HG02970 (cell line): Measurements from ENCODE around the gene LYZL6.
"Not testable (repeated sequence)": the region's sequence is repeated elsewhere in the genome, so short reads cannot be mapped to it uniquely, and the experiment has no call there.

Experiments
- ATAC-seq: cut with Tn5 transposase; IDR thresholded peaks from one replicate; pipeline ENCODE4 v1.9.1; 2021; ENCODE audit warnings: mild to moderate bottlenecking, moderate library complexity, moderate number of reproducible peaks; ENCODE audit not compliant: unreplicated experiment, low FRiP score

The LYZL6 gene

GRCh38 chr17:35948092-35948491 is 4.6 kb upstream of the LYZL6 start:
- no peak for ATAC-seq

- ATAC-seq: no peak
These were observed 3.7 kb upstream of the LYZL6 start for GRCh38 chr17:35947156-35947585.

GRCh38 chr17:35944151-35944550 is 638 bp upstream of the LYZL6 start:
- ATAC-seq: no peak

GRCh38 chr17:35942588-35943186 is 826 bp downstream of the LYZL6 start:
- ATAC-seq: no peak

- not testable (repeated sequence) for ATAC-seq
These were observed 5.0 kb downstream of the LYZL6 start for GRCh38 chr17:35938492-35938891.

- ATAC-seq: no peak
These were observed 7.5 kb downstream of the LYZL6 start for GRCh38 chr17:35936063-35936462.

- ATAC-seq: no peak
These were observed 8.8 kb downstream of the LYZL6 start for GRCh38 chr17:35934760-35935159.

GRCh38 chr17:35932586-35932985 is 10.9 kb downstream of the LYZL6 start:
- ATAC-seq: no peak

- no peak for ATAC-seq
These were observed 11.6 kb downstream of the LYZL6 start for GRCh38 chr17:35931794-35932425.

- no peak for ATAC-seq
These were observed 13.1 kb downstream of the LYZL6 start, which contains the start of gene RDM1 for GRCh38 chr17:35930211-35931065. Gene RDM1, minus strand, starts transcription at chr17:35930773. Its CDS starts 46 bp downstream, at chr17:35930727.

GRCh38 chr17:35927714-35928113 is 15.8 kb downstream of the LYZL6 start:
- ATAC-seq: no peak

- ATAC-seq: no peak
These were observed 19.9 kb downstream of the LYZL6 start for GRCh38 chr17:35923609-35924114.

- no peak for ATAC-seq
These were observed 23.3 kb downstream of the LYZL6 start for GRCh38 chr17:35920229-35920628.

GRCh38 chr17:35918665-35919064 is 24.8 kb downstream of the LYZL6 start:
- ATAC-seq: no peak

- ATAC-seq: no peak
These were observed 25.8 kb downstream of the LYZL6 start for GRCh38 chr17:35917519-35918213.

- ATAC-seq: no peak
These were observed 28.2 kb downstream of the LYZL6 start for GRCh38 chr17:35915153-35915964.

GRCh38 chr17:35914354-35914753 is 29.2 kb downstream of the LYZL6 start:
- no peak for ATAC-seq

GRCh38 chr17:35913609-35914008 is 29.9 kb downstream of the LYZL6 start:
- ATAC-seq: no peak

GRCh38 chr17:35912942-35913341 is 30.6 kb downstream of the LYZL6 start:
- ATAC-seq: no peak
